KMS-11 (cell line): ENCODE measurements around the gene MAGEB10.

Experiments used
- H2AFZ ChIP-seq: fragments of 200-600 bp; sonication (generic); 2 replicates; pipeline ENCODE4 v1.6.1; 2016; ENCODE audit warnings: antibody characterized with exemption, mixed run types, low read depth
- H3K27ac ChIP-seq: fragments of 200-600 bp; sonication (generic); 2 replicates; pipeline ENCODE4 v1.6.1; 2016; ENCODE audit warnings: mild to moderate bottlenecking, mixed run types
- H3K27me3 ChIP-seq: fragments of 200-600 bp; sonication (generic); 2 replicates; pipeline ENCODE4 v1.6.1; 2017; ENCODE audit warnings: mild to moderate bottlenecking, low read depth, mixed run types, moderate library complexity; ENCODE audit not compliant: insufficient read depth
- H3K36me3 ChIP-seq: fragments of 200-600 bp; sonication (generic); 2 replicates; pipeline ENCODE4 v1.6.1; 2017; ENCODE audit warnings: mild to moderate bottlenecking, mixed run types; ENCODE audit not compliant: insufficient read depth
- H3K4me1 ChIP-seq: fragments of 200-600 bp; sonication (generic); 2 replicates; pipeline ENCODE4 v1.6.1; 2016; ENCODE audit warnings: mild to moderate bottlenecking, low read depth, mixed run types; ENCODE audit not compliant: poor library complexity, severe bottlenecking
- H3K4me2 ChIP-seq: fragments of 200-600 bp; sonication (generic); 2 replicates; pipeline ENCODE4 v1.7.0; 2016; ENCODE audit warnings: mild to moderate bottlenecking, mixed run types
- H3K4me3 ChIP-seq: fragments of 200-600 bp; sonication (generic); IDR thresholded peaks from 2 replicates; pipeline ENCODE4 v1.6.1; 2017; ENCODE audit warnings: low read depth, low read length, mixed read lengths; ENCODE audit not compliant: insufficient read depth
- H3K79me2 ChIP-seq: fragments of 200-600 bp; sonication (generic); 2 replicates; pipeline ENCODE4 v1.6.1; 2016; ENCODE audit warnings: low read depth, mixed run types; ENCODE audit not compliant: insufficient read depth
- H3K9ac ChIP-seq: fragments of 200-600 bp; sonication (generic); 2 replicates; pipeline ENCODE4 v1.6.1; 2016; ENCODE audit warnings: mild to moderate bottlenecking, mixed run types
- H4K20me1 ChIP-seq: fragments of 200-600 bp; sonication (generic); 2 replicates; pipeline ENCODE4 v1.6.1; 2016; ENCODE audit warnings: mild to moderate bottlenecking, mixed run types; ENCODE audit not compliant: insufficient read depth
- TF ChIP-seq, protein P1 (sequence below): fragments of 200-600 bp; sonication (generic); conservative IDR thresholded peaks from 2 replicates; pipeline ENCODE4 v1.6.1; 2017; ENCODE audit warnings: low read depth, mild to moderate bottlenecking, antibody characterized with exemption, low read length, moderate library complexity, mixed read lengths

MAGEB10 gene

DNA sequence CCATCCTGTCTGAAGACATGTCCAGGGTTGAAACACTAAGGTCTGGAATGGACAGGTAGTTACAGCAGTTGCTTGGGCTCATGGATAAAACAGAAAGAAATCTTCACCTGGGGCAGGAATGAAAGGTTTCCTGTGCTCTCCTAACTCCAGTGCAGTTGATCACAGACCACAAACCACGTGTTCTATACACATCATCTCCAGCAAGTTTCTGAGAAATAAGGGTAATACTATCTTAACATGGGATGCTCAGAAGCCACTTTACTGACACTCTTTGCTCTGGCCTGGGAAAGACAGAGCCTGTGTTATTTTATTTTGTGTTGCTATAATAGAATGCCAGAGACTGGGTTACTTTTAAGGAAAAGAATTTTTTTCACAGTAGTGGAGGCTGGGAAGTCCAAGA lies 16.0 kb downstream of the MAGEB10 start:
- H4K20me1 ChIP-seq: no peaks in the 10 kb centered on the region
- H3K4me1 ChIP-seq: no peaks in the 10 kb centered on the region
- no peak overlapping the region for H3K9ac ChIP-seq
- H2AFZ ChIP-seq: no peak overlapping the region
- no peak overlapping the region for H3K27ac ChIP-seq
- no peaks in the 10 kb centered on the region for H3K27me3 ChIP-seq
- no peak overlapping the region for H3K4me3 ChIP-seq
- no peaks in the 10 kb centered on the region for H3K36me3 ChIP-seq
- no peaks in the 10 kb centered on the region for H3K79me2 ChIP-seq
- TF ChIP-seq, protein P1, sequence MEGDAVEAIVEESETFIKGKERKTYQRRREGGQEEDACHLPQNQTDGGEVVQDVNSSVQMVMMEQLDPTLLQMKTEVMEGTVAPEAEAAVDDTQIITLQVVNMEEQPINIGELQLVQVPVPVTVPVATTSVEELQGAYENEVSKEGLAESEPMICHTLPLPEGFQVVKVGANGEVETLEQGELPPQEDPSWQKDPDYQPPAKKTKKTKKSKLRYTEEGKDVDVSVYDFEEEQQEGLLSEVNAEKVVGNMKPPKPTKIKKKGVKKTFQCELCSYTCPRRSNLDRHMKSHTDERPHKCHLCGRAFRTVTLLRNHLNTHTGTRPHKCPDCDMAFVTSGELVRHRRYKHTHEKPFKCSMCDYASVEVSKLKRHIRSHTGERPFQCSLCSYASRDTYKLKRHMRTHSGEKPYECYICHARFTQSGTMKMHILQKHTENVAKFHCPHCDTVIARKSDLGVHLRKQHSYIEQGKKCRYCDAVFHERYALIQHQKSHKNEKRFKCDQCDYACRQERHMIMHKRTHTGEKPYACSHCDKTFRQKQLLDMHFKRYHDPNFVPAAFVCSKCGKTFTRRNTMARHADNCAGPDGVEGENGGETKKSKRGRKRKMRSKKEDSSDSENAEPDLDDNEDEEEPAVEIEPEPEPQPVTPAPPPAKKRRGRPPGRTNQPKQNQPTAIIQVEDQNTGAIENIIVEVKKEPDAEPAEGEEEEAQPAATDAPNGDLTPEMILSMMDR: no peak
- H3K4me2 ChIP-seq: no peak overlapping the region

DNA sequence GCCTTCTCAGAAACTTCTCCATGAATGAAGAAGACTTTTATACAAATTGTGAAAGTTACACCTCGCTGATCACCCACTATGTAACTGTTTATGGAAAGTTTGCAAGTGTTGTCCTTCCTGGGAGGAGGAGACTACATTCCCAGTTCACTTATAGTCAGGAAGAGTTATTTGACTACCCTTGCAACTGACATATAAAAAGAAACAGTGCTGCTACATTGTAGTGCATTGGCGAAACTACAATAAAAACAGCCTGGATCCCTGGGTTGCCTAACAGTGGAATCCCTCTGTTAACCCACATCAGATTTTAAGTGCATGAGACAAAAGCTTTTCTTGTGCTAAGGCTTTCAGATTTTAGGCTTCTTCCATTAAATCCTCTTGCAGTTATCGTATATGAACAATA lies 30.4 kb downstream of the MAGEB10 start:
- Histone ChIP-seq H3K27me3 (no peaks in the 10 kb centered on the region), H3K27ac (no peak overlapping the region), H3K4me2 (no peak overlapping the region), H4K20me1 (no peaks in the 10 kb centered on the region), H3K9ac (no peak overlapping the region), H3K36me3 (no peaks in the 10 kb centered on the region), H3K4me1 (no peaks in the 10 kb centered on the region), H3K4me3 (no peak overlapping the region), H3K79me2 (no peaks in the 10 kb centered on the region), H2AFZ (no peak overlapping the region)
- TF ChIP-seq, protein P1: no peak

DNA sequence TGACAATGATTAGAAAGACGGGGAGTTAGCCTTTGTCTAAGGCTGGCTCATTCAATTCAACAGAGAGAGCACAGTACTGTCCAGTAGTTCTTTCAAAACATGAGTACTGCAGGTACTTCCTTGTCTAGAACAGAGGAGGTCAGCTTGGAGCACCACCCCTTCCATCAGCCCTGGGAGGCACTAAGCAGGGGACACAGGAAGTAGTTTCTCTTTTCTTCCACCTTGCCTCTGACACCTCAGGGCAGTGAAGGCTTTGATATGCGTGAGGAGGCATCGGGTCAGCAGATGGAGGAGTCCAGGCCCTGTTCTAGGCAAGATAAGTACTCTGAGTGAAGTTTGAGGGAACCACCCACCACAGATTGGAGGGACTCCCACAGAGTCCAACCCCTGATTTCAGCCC lies 33.1 kb downstream of the MAGEB10 start:
- no peaks in the 10 kb centered on the region for H3K79me2 ChIP-seq

DNA sequence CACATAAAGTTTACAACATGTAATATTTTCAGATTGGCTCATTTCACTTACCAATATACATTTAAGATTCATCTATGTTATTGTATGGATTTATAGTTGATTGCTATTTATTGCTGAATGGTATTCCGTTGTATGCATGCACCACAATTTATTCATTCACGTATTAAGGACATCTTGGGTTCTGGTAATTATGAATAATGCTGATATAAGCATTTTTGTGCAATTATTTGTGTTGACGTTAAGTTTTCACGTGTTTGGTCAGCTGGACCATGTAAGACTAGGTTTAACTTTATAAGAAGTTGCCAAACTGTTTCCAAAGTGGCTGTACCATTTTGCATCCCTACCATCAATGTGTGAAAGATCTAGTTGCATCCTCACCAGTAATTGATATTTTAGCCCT lies 35.1 kb downstream of the MAGEB10 start:
- no peaks in the 10 kb centered on the region for H3K27me3 ChIP-seq

More for the DNA sequence above, 33.1 kb downstream of the MAGEB10 start:
- TF ChIP-seq, protein P1: no peak
- Histone ChIP-seq H4K20me1 (no peaks in the 10 kb centered on the region), H3K4me1 (no peaks in the 10 kb centered on the region), H3K4me3 (no peak overlapping the region), H3K27ac (no peak overlapping the region), H3K27me3 (no peaks in the 10 kb centered on the region), H3K36me3 (no peaks in the 10 kb centered on the region), H2AFZ (no peak overlapping the region), H3K9ac (no peak overlapping the region), H3K4me2 (no peak overlapping the region)

More for the DNA sequence above, 35.1 kb downstream of the MAGEB10 start:
- Histone ChIP-seq H3K36me3 (no peaks in the 10 kb centered on the region), H3K79me2 (no peaks in the 10 kb centered on the region), H3K4me3 (no peak overlapping the region), H2AFZ (no peak overlapping the region), H4K20me1 (no peaks in the 10 kb centered on the region), H3K9ac (no peak overlapping the region), H3K4me1 (no peaks in the 10 kb centered on the region), H3K4me2 (no peak overlapping the region), H3K27ac (no peak overlapping the region)
- TF ChIP-seq, protein P1: no peak
